ELR (cell line): ENCODE results near the gene BNIP3.

Experiments used
- DNase-seq: peaks from one replicate; pipeline ENCODE4 v3.0.0-alpha.2; 2015; ENCODE audit warnings: low read depth

Gene BNIP3

GRCh38 chr10:131981429-131982184 is at the start of gene BNIP3:
Gene BNIP3, minus strand, starts transcription at chr10:131981923. Its CDS starts 117 bp downstream, at chr10:131981806.
- peak; percentile 94 for DNase-seq

- DNase-seq: no peak
Observed at GRCh38 chr10:132030898-132031463, 49.3 kb upstream of the BNIP3 start.

GRCh38 chr10:132028706-132029105 is 47.0 kb upstream of the BNIP3 start:
- DNase-seq: no peak

- peak; percentile 62 for DNase-seq
Observed at GRCh38 chr10:132027423-132027983, 45.8 kb upstream of the BNIP3 start.

- DNase-seq: peak; percentile 72
Observed at GRCh38 chr10:132023092-132023811, 41.5 kb upstream of the BNIP3 start.

GRCh38 chr10:132022241-132022640 is 40.5 kb upstream of the BNIP3 start:
- no peak for DNase-seq

- no peak for DNase-seq
Observed at GRCh38 chr10:132021504-132022143, 39.9 kb upstream of the BNIP3 start.

- DNase-seq: no peak
Observed at GRCh38 chr10:132021046-132021445, 39.3 kb upstream of the BNIP3 start.

- DNase-seq: no peak
Observed at GRCh38 chr10:132020456-132020855, 38.7 kb upstream of the BNIP3 start.

GRCh38 chr10:132019366-132019765 is 37.6 kb upstream of the BNIP3 start:
- no peak for DNase-seq

GRCh38 chr10:132018446-132018845 is 36.7 kb upstream of the BNIP3 start:
- no peak for DNase-seq

- no peak for DNase-seq
Observed at GRCh38 chr10:132016514-132016913, 34.8 kb upstream of the BNIP3 start.

GRCh38 chr10:132011445-132011844 is 29.7 kb upstream of the BNIP3 start:
- DNase-seq: no peak

- DNase-seq: no peak
Observed at GRCh38 chr10:132011024-132011423, 29.3 kb upstream of the BNIP3 start.

GRCh38 chr10:132010483-132010882 is 28.8 kb upstream of the BNIP3 start:
- DNase-seq: no peak

- no peak for DNase-seq
Observed at GRCh38 chr10:132009575-132009974, 27.9 kb upstream of the BNIP3 start.

- no peak for DNase-seq
Observed at GRCh38 chr10:132007681-132008080, 26.0 kb upstream of the BNIP3 start.

GRCh38 chr10:132006966-132007365 is 25.2 kb upstream of the BNIP3 start:
- no peak for DNase-seq

- no peak for DNase-seq
Observed at GRCh38 chr10:132005147-132005546, 23.4 kb upstream of the BNIP3 start.

GRCh38 chr10:132004052-132004451 is 22.3 kb upstream of the BNIP3 start:
- no peak for DNase-seq

- no peak for DNase-seq
Observed at GRCh38 chr10:132003282-132003924, 21.7 kb upstream of the BNIP3 start.

GRCh38 chr10:132002004-132002403 is 20.3 kb upstream of the BNIP3 start:
- no peak for DNase-seq
